Measurements from ENCODE around the gene THEM5.

DNA sequence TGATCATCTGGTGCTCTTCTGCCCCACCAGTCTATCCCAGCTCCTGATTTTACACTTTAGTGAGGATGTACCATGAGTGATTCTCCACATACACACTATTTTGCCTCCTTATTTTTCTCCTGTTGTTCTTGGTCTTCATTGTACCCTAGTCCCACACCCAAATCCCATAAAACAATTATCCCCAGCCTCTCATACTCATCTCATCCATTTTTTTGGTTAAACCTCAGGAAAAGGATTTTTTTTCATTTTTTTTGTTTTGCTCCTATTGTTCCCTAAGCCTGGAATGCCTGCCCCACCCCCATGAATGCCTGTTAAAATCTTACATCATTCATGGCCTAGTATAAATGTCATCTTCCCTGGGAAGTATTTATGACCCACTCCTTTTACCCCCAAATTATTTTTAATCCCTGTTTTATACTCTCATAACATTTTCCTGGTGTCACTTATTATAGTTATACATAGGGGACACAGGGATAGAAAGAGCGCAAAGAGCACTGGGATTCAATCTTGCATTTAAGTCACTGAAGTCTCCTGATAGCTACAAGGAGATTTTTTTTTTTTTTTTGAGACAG, 43.4 kb downstream of the THEM5 start:
- TF ChIP-seq, protein P1, sequence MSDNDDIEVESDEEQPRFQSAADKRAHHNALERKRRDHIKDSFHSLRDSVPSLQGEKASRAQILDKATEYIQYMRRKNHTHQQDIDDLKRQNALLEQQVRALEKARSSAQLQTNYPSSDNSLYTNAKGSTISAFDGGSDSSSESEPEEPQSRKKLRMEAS (IDR thresholded peaks at IDR 0.05), result no peak
- TF ChIP-seq, protein P2, sequence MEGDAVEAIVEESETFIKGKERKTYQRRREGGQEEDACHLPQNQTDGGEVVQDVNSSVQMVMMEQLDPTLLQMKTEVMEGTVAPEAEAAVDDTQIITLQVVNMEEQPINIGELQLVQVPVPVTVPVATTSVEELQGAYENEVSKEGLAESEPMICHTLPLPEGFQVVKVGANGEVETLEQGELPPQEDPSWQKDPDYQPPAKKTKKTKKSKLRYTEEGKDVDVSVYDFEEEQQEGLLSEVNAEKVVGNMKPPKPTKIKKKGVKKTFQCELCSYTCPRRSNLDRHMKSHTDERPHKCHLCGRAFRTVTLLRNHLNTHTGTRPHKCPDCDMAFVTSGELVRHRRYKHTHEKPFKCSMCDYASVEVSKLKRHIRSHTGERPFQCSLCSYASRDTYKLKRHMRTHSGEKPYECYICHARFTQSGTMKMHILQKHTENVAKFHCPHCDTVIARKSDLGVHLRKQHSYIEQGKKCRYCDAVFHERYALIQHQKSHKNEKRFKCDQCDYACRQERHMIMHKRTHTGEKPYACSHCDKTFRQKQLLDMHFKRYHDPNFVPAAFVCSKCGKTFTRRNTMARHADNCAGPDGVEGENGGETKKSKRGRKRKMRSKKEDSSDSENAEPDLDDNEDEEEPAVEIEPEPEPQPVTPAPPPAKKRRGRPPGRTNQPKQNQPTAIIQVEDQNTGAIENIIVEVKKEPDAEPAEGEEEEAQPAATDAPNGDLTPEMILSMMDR (IDR thresholded peaks at IDR 0.05 in 2 of 3, conservative IDR thresholded peaks at IDR 0.05 in 1 of 3; ENCODE audit: borderline replicate concordance in 1 of 3, insufficient read depth in 1 of 3, low read depth in 2 of 3, low read length in 2 of 3), result no peak
- TF ChIP-seq EZH2phosphoT487 (IDR thresholded peaks at IDR 0.05; ENCODE audit: borderline replicate concordance) (no peak), RAD21 (IDR thresholded peaks at IDR 0.05; ENCODE audit: low read depth) (no peak), POLR2A (IDR thresholded peaks at IDR 0.05; ENCODE audit: borderline replicate concordance, extremely low read depth, insufficient read depth, insufficient read length) (no peak), SP1 (IDR thresholded peaks at IDR 0.05; ENCODE audit: low read depth) (no peak), POLR2AphosphoS5 (IDR thresholded peaks at IDR 0.05; ENCODE audit: low read depth, low read length) (no peak), SRF (IDR thresholded peaks at IDR 0.05; ENCODE audit: low read depth) (no peak), ELF1 (IDR thresholded peaks at IDR 0.05; ENCODE audit: borderline replicate concordance, low read depth) (no peak), EZH2 (IDR thresholded peaks at IDR 0.05) (no peak), SIN3A (IDR thresholded peaks at IDR 0.05; ENCODE audit: low read depth) (no peak), JUND (IDR thresholded peaks at IDR 0.05) (no peak)
- TF ChIP-seq, protein P3, sequence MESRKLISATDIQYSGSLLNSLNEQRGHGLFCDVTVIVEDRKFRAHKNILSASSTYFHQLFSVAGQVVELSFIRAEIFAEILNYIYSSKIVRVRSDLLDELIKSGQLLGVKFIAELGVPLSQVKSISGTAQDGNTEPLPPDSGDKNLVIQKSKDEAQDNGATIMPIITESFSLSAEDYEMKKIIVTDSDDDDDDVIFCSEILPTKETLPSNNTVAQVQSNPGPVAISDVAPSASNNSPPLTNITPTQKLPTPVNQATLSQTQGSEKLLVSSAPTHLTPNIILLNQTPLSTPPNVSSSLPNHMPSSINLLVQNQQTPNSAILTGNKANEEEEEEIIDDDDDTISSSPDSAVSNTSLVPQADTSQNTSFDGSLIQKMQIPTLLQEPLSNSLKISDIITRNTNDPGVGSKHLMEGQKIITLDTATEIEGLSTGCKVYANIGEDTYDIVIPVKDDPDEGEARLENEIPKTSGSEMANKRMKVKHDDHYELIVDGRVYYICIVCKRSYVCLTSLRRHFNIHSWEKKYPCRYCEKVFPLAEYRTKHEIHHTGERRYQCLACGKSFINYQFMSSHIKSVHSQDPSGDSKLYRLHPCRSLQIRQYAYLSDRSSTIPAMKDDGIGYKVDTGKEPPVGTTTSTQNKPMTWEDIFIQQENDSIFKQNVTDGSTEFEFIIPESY (IDR thresholded peaks at IDR 0.05; ENCODE audit: extremely low read depth, insufficient replicate concordance, low read length), result no peak
